OCI-LY1 (cell line): ENCODE data around the gene TRABD2A.

Experiments
- CTCF ChIP-seq: fragments of 200-600 bp; sonication (generic), shearing (Covaris generic); IDR thresholded peaks from 2 replicates; pipeline ENCODE4 v1.5.1; 2017; ENCODE audit warnings: mild to moderate bottlenecking, antibody characterized with exemption, low read length, moderate library complexity, mixed read lengths
- EZH2 ChIP-seq: fragments of 200-600 bp; sonication (generic), shearing (Covaris generic); IDR thresholded peaks from 2 replicates; pipeline ENCODE4 v1.8.0; 2017; ENCODE audit warnings: borderline replicate concordance, mixed run types, mild to moderate bottlenecking, antibody characterized with exemption, low read length, moderate library complexity, mixed read lengths

DNA sequence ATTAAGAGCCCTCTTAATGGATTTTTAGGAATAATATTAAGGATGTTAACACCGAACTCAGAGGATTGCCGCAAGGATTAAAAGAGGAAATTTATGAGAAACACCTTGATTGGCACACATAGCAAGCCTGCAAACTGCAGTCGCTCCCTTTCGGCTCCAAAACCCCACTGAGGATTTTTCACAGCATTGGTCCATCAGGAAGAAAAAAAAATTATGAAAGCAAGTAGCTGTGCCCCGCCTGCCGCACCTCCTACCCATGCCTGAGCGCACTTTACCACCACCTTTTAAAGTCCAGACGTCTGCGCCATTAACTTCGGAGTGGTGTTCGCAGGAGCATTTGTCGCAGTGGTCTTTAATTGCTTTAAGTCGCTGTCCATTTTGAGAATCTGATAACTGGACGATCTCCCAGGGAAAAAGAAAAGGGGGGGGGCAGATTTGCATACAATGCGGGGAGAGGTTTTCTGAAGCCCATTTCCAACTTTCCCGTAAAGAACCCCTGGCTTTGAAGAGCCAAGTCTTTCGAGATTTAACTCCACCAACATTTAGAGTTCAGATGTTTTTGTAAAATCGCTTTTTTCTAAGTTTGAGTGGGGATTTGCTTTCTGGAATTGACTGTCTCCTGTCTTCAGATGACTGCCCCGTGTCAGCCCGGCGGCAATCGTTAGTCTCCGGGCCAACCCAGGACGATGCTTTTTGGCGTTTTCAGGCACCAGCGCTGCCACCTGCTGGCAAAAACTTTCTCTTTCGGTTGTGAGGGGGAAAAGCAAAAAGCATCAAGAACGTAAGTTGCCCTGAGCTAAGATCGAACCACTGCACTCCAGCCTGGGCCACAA, 913 bp upstream of the TRABD2A start:
- TF ChIP-seq CTCF (peak; percentile 85), EZH2 (no peak)
